Measurements from ENCODE around the gene SPDYE2. TPM values are rescaled to one million over a fixed set of nuclear protein-coding genes. Genes with fewer than 3 reads are reported as not detected.
"Not testable (repeated sequence)": the region's sequence is repeated elsewhere in the genome, so short reads cannot be mapped to it uniquely, and the experiment has no call there.

SPDYE2 gene
- total and polyA plus RNA-seq, 2 experiments from 2014 or later: 2.4 TPM; not detected in 1

GRCh38 chr7:102606848-102607247, 55.8 kb downstream of the SPDYE2 start:
- H3K27me3 ChIP-seq; DNase-seq (ENCODE audit: low spot score); H4K20me1 ChIP-seq (ENCODE audit: insufficient read depth, poor library complexity, severe bottlenecking); H3K9me2 ChIP-seq (replicated peaks; ENCODE audit: insufficient read depth); H2AFZ ChIP-seq; H3K36me3 ChIP-seq (replicated peaks; ENCODE audit: insufficient read depth, low read depth); H3K4me1 ChIP-seq (ENCODE audit: insufficient read depth); H3K9me3 ChIP-seq (ENCODE audit: low read depth); H3K4me2 ChIP-seq; H3K79me2 ChIP-seq; H3K27ac ChIP-seq; H3K4me3 ChIP-seq: not testable (repeated sequence)
- WGBS (ENCODE audit: low lambda C conversion rate, missing lambda C conversion rate): no CpG with 5 or more reads among the region's 5 CpGs

GRCh38 chr7:102609734-102610133, 58.7 kb downstream of the SPDYE2 start:
- 83% methylated on average over 5 of the region's 10 CpGs for WGBS (ENCODE audit: low lambda C conversion rate, missing lambda C conversion rate)
- not testable (repeated sequence) for H3K9me2 ChIP-seq (replicated peaks; ENCODE audit: insufficient read depth); H3K27me3 ChIP-seq; H3K4me1 ChIP-seq (ENCODE audit: insufficient read depth); H3K36me3 ChIP-seq (replicated peaks; ENCODE audit: insufficient read depth, low read depth); H3K27ac ChIP-seq; DNase-seq (ENCODE audit: low spot score); H4K20me1 ChIP-seq (ENCODE audit: insufficient read depth, poor library complexity, severe bottlenecking); H3K9me3 ChIP-seq (ENCODE audit: low read depth); H3K79me2 ChIP-seq; H3K4me2 ChIP-seq; H2AFZ ChIP-seq; H3K4me3 ChIP-seq

- WGBS (ENCODE audit: low lambda C conversion rate, missing lambda C conversion rate): 90% methylated on average over 4 of the region's 7 CpGs
- not testable (repeated sequence) for DNase-seq (ENCODE audit: low spot score); H3K79me2 ChIP-seq; H3K9me3 ChIP-seq (ENCODE audit: low read depth); H3K27me3 ChIP-seq; H3K36me3 ChIP-seq (replicated peaks; ENCODE audit: insufficient read depth, low read depth); H3K27ac ChIP-seq; H3K4me2 ChIP-seq; H3K4me3 ChIP-seq; H2AFZ ChIP-seq; H3K4me1 ChIP-seq (ENCODE audit: insufficient read depth); H4K20me1 ChIP-seq (ENCODE audit: insufficient read depth, poor library complexity, severe bottlenecking); H3K9me2 ChIP-seq (replicated peaks; ENCODE audit: insufficient read depth)
These were observed 59.4 kb downstream of the SPDYE2 start for GRCh38 chr7:102610441-102610840.

- not testable (repeated sequence) for H3K79me2 ChIP-seq; H3K4me1 ChIP-seq (ENCODE audit: insufficient read depth); H3K4me2 ChIP-seq; H3K9me2 ChIP-seq (replicated peaks; ENCODE audit: insufficient read depth); H3K36me3 ChIP-seq (replicated peaks; ENCODE audit: insufficient read depth, low read depth); H3K27ac ChIP-seq; H3K4me3 ChIP-seq; H3K9me3 ChIP-seq (ENCODE audit: low read depth); H2AFZ ChIP-seq; DNase-seq (ENCODE audit: low spot score); H3K27me3 ChIP-seq; H4K20me1 ChIP-seq (ENCODE audit: insufficient read depth, poor library complexity, severe bottlenecking)
- no CpG with 5 or more reads among the region's 30 CpGs for WGBS (ENCODE audit: low lambda C conversion rate, missing lambda C conversion rate)
These were observed 60.1 kb downstream of the SPDYE2 start for GRCh38 chr7:102611013-102611674.

- H3K4me2 ChIP-seq; H3K4me1 ChIP-seq (ENCODE audit: insufficient read depth); H3K4me3 ChIP-seq; H3K27ac ChIP-seq; H3K79me2 ChIP-seq; H3K36me3 ChIP-seq (replicated peaks; ENCODE audit: insufficient read depth, low read depth); H4K20me1 ChIP-seq (ENCODE audit: insufficient read depth, poor library complexity, severe bottlenecking); H3K9me2 ChIP-seq (replicated peaks; ENCODE audit: insufficient read depth); H3K27me3 ChIP-seq; H2AFZ ChIP-seq; H3K9me3 ChIP-seq (ENCODE audit: low read depth): not testable (repeated sequence)
- peak; percentile 16 for DNase-seq (ENCODE audit: low spot score)
- WGBS (ENCODE audit: low lambda C conversion rate, missing lambda C conversion rate): 44% methylated on average over 8 of the region's 10 CpGs
These were observed 60.8 kb downstream of the SPDYE2 start for GRCh38 chr7:102611675-102612325.

Other genes with a start within 250 kb of the SPDYE2 start
- not detected in 2 replicates for gene SPDYE6, start 194.8 kb upstream of the SPDYE2 start, total RNA-seq
- 0.68 and 1.0 TPM in 2 replicates for gene SPDYE6, start 194.8 kb upstream of the SPDYE2 start, polyA plus RNA-seq
- gene PRKRIP1, start 154.9 kb upstream of the SPDYE2 start, total RNA-seq: 32.0 and 33.8 TPM in 2 replicates
- 44.6 and 61.6 TPM in 2 replicates for gene PRKRIP1, start 154.9 kb upstream of the SPDYE2 start, polyA plus RNA-seq
- gene ORAI2, start 117.7 kb upstream of the SPDYE2 start, total RNA-seq: 25.9 and 33.6 TPM in 2 replicates
- gene ORAI2, start 117.7 kb upstream of the SPDYE2 start, polyA plus RNA-seq: 32.3 and 41.9 TPM in 2 replicates
- 10.1 and 13.3 TPM in 2 replicates for gene ALKBH4, start 86.4 kb upstream of the SPDYE2 start, total RNA-seq
- gene ALKBH4, start 86.4 kb upstream of the SPDYE2 start, polyA plus RNA-seq: 15.8 TPM in 2 replicates
- 16.0 and 19.0 TPM in 2 replicates for gene LRWD1, start 86.2 kb upstream of the SPDYE2 start, total RNA-seq
- 17.8 and 18.3 TPM in 2 replicates for gene LRWD1, start 86.2 kb upstream of the SPDYE2 start, polyA plus RNA-seq
- gene POLR2J, start 72.3 kb upstream of the SPDYE2 start, total RNA-seq: 16.3 and 22.4 TPM in 2 replicates
- 77.4 and 83.2 TPM in 2 replicates for gene POLR2J, start 72.3 kb upstream of the SPDYE2 start, polyA plus RNA-seq
- gene RASA4B, start 33.4 kb upstream of the SPDYE2 start, total RNA-seq: 0.52 and 3.2 TPM in 2 replicates
- 7.3 and 9.3 TPM in 2 replicates for gene RASA4B, start 33.4 kb upstream of the SPDYE2 start, polyA plus RNA-seq
- 0.48 and 1.8 TPM in 2 replicates for gene UPK3BL2, start 7.5 kb upstream of the SPDYE2 start, total RNA-seq
- gene UPK3BL2, start 7.5 kb upstream of the SPDYE2 start, polyA plus RNA-seq: 9.6 and 13.6 TPM in 2 replicates
- 4.7 and 6.4 TPM in 2 replicates for gene POLR2J3, start 21.4 kb downstream of the SPDYE2 start, total RNA-seq
- 53.8 and 70.3 TPM in 2 replicates for gene POLR2J3, start 21.4 kb downstream of the SPDYE2 start, polyA plus RNA-seq
- 10.5 and 13.6 TPM in 2 replicates for gene RASA4, start 65.5 kb downstream of the SPDYE2 start, total RNA-seq
- 13.7 and 16.2 TPM in 2 replicates for gene RASA4, start 65.5 kb downstream of the SPDYE2 start, polyA plus RNA-seq
- gene UPK3BL1, start 91.6 kb downstream of the SPDYE2 start, total RNA-seq: 20.3 and 31.7 TPM in 2 replicates
- gene UPK3BL1, start 91.6 kb downstream of the SPDYE2 start, polyA plus RNA-seq: 32.2 and 33.0 TPM in 2 replicates
- gene SPDYE2B, start 99.1 kb downstream of the SPDYE2 start, total RNA-seq: not detected in 2 replicates
- gene SPDYE2B, start 99.1 kb downstream of the SPDYE2 start, polyA plus RNA-seq: not detected in 2 replicates
- gene POLR2J2, start 120.4 kb downstream of the SPDYE2 start, total RNA-seq: 1.6 TPM in 2 replicates
- gene POLR2J2, start 120.4 kb downstream of the SPDYE2 start, polyA plus RNA-seq: 3.5 and 8.7 TPM in 2 replicates
- 9.2 and 16.0 TPM in 2 replicates for gene FAM185A, start 197.8 kb downstream of the SPDYE2 start, total RNA-seq
- 4.8 and 6.3 TPM in 2 replicates for gene FAM185A, start 197.8 kb downstream of the SPDYE2 start, polyA plus RNA-seq

All from hepatocyte (in vitro differentiated cells).